ENCODE measurements around the gene VPS13C. TPM values are rescaled to one million over a fixed set of nuclear protein-coding genes. Genes with fewer than 3 reads are reported as not detected.

The VPS13C gene
- total RNA-seq, 1 experiment from 2014 or later: 23.4 TPM

- in situ Hi-C loops (cut with HindIII; ENCODE audit: low sequenced_read_pairs): no loop called here
- no peak for DNase-seq (ENCODE audit: low spot score)
Measured at GRCh38 chr15:61890106-61890505, 170.1 kb downstream of the VPS13C start.

GRCh38 chr15:61889706-61890105 is 170.5 kb downstream of the VPS13C start:
- in situ Hi-C loops (cut with HindIII; ENCODE audit: low sequenced_read_pairs): no loop called here
- no peak for DNase-seq (ENCODE audit: low spot score)

- DNase-seq (ENCODE audit: low spot score): no peak
- in situ Hi-C loops (cut with HindIII; ENCODE audit: low sequenced_read_pairs): no loop called here
Measured at GRCh38 chr15:61888074-61888780, 172.0 kb downstream of the VPS13C start.

- no peak for DNase-seq (ENCODE audit: low spot score)
- in situ Hi-C loops (cut with HindIII; ENCODE audit: low sequenced_read_pairs): no loop called here
Measured at GRCh38 chr15:61880084-61880483, 180.2 kb downstream of the VPS13C start.

- no peak for DNase-seq (ENCODE audit: low spot score)
- in situ Hi-C loops (cut with HindIII; ENCODE audit: low sequenced_read_pairs): no loop called here
Measured at GRCh38 chr15:61879219-61879618, 181.0 kb downstream of the VPS13C start.

- in situ Hi-C loops (cut with HindIII; ENCODE audit: low sequenced_read_pairs): no loop called here
- peak; percentile 25 for DNase-seq (ENCODE audit: low spot score)
Measured at GRCh38 chr15:61871926-61872522, 188.2 kb downstream of the VPS13C start.

GRCh38 chr15:61869656-61870055 is 190.6 kb downstream of the VPS13C start:
- in situ Hi-C loops (cut with HindIII; ENCODE audit: low sequenced_read_pairs): no loop called here

GRCh38 chr15:61861962-61862361 is 198.3 kb downstream of the VPS13C start:
- no peak for DNase-seq (ENCODE audit: low spot score)
- in situ Hi-C loops (cut with HindIII; ENCODE audit: low sequenced_read_pairs): no loop called here

More at GRCh38 chr15:61869656-61870055, 190.6 kb downstream of the VPS13C start:
- DNase-seq (ENCODE audit: low spot score): no peak

- in situ Hi-C loops (cut with HindIII; ENCODE audit: low sequenced_read_pairs): no loop called here
- DNase-seq (ENCODE audit: low spot score): no peak
Measured at GRCh38 chr15:61857169-61857829, 202.9 kb downstream of the VPS13C start.

- in situ Hi-C loops (cut with HindIII; ENCODE audit: low sequenced_read_pairs): no loop called here
Measured at GRCh38 chr15:61856295-61856694, 204.0 kb downstream of the VPS13C start.

GRCh38 chr15:61853195-61853594 is 207.1 kb downstream of the VPS13C start:
- no peak for DNase-seq (ENCODE audit: low spot score)
- in situ Hi-C loops (cut with HindIII; ENCODE audit: low sequenced_read_pairs): no loop called here

More at GRCh38 chr15:61856295-61856694, 204.0 kb downstream of the VPS13C start:
- no peak for DNase-seq (ENCODE audit: low spot score)

- DNase-seq (ENCODE audit: low spot score): no peak
- in situ Hi-C loops (cut with HindIII; ENCODE audit: low sequenced_read_pairs): no loop called here
Measured at GRCh38 chr15:61851955-61852354, 208.3 kb downstream of the VPS13C start.

- DNase-seq (ENCODE audit: low spot score): no peak
- in situ Hi-C loops (cut with HindIII; ENCODE audit: low sequenced_read_pairs): no loop called here
Measured at GRCh38 chr15:61849447-61849846, 210.8 kb downstream of the VPS13C start.

- in situ Hi-C loops (cut with HindIII; ENCODE audit: low sequenced_read_pairs): no loop called here
- no peak for DNase-seq (ENCODE audit: low spot score)
Measured at GRCh38 chr15:61841466-61841865, 218.8 kb downstream of the VPS13C start.

- in situ Hi-C loops (cut with HindIII; ENCODE audit: low sequenced_read_pairs): no loop called here
- no peak for DNase-seq (ENCODE audit: low spot score)
Measured at GRCh38 chr15:61840090-61840489, 220.2 kb downstream of the VPS13C start.

GRCh38 chr15:61839546-61839945 is 220.7 kb downstream of the VPS13C start:
- DNase-seq (ENCODE audit: low spot score): no peak

GRCh38 chr15:61835496-61836106 is 224.6 kb downstream of the VPS13C start:
- peak; percentile 71 for DNase-seq (ENCODE audit: low spot score)
- in situ Hi-C loops (cut with HindIII; ENCODE audit: low sequenced_read_pairs): no loop called here

More at GRCh38 chr15:61839546-61839945, 220.7 kb downstream of the VPS13C start:
- in situ Hi-C loops (cut with HindIII; ENCODE audit: low sequenced_read_pairs): no loop called here

GRCh38 chr15:61835029-61835428 is 225.2 kb downstream of the VPS13C start:
- DNase-seq (ENCODE audit: low spot score): no peak
- in situ Hi-C loops (cut with HindIII; ENCODE audit: low sequenced_read_pairs): no loop called here

GRCh38 chr15:61834076-61834697 is 226.1 kb downstream of the VPS13C start:
- peak; percentile 80 for DNase-seq (ENCODE audit: low spot score)
- in situ Hi-C loops (cut with HindIII; ENCODE audit: low sequenced_read_pairs): no loop called here
